Measurements from ENCODE around the gene HTR1E.
A peak's percentile ranks its signal among the peaks of the same experiment; 100 is the strongest.
"Not testable (repeated sequence)": the region's sequence is repeated elsewhere in the genome, so short reads cannot be mapped to it uniquely, and the experiment has no call there.

HTR1E gene

GRCh38 chr6:86937219-86938079 is at the start of gene HTR1E:
Gene HTR1E, plus strand, starts transcription at chr6:86937528. Its CDS starts 77,807 bp downstream, at chr6:87015335.
- in situ Hi-C loops (cut with HindIII; ENCODE audit: low pct_ligation_motif_present, low pct_unique_long_range_greater_than_20kb, low sequenced_read_pairs), result no loop called here
- DNase-seq, result peak; percentile 15

GRCh38 chr6:86888301-86888700 is 49.0 kb upstream of the HTR1E start:
- in situ Hi-C loops (cut with HindIII; ENCODE audit: low pct_ligation_motif_present, low pct_unique_long_range_greater_than_20kb, low sequenced_read_pairs), result no loop called here
- no peak for DNase-seq

GRCh38 chr6:86897265-86897664 is 40.1 kb upstream of the HTR1E start:
- DNase-seq; in situ Hi-C loops (cut with HindIII; ENCODE audit: low pct_ligation_motif_present, low pct_unique_long_range_greater_than_20kb, low sequenced_read_pairs): not testable (repeated sequence)

GRCh38 chr6:86913795-86914194 is 23.5 kb upstream of the HTR1E start:
- no peak for DNase-seq
- in situ Hi-C loops (cut with HindIII; ENCODE audit: low pct_ligation_motif_present, low pct_unique_long_range_greater_than_20kb, low sequenced_read_pairs), result no loop called here

GRCh38 chr6:86916393-86916792 is 20.9 kb upstream of the HTR1E start:
- no peak for DNase-seq
- in situ Hi-C loops (cut with HindIII; ENCODE audit: low pct_ligation_motif_present, low pct_unique_long_range_greater_than_20kb, low sequenced_read_pairs), result no loop called here

- in situ Hi-C loops (cut with HindIII; ENCODE audit: low pct_ligation_motif_present, low pct_unique_long_range_greater_than_20kb, low sequenced_read_pairs); DNase-seq: not testable (repeated sequence)
Measured at GRCh38 chr6:86927138-86927537, 10.2 kb upstream of the HTR1E start.

GRCh38 chr6:86927859-86928258 is 9.5 kb upstream of the HTR1E start:
- in situ Hi-C loops (cut with HindIII; ENCODE audit: low pct_ligation_motif_present, low pct_unique_long_range_greater_than_20kb, low sequenced_read_pairs); DNase-seq: not testable (repeated sequence)

- in situ Hi-C loops (cut with HindIII; ENCODE audit: low pct_ligation_motif_present, low pct_unique_long_range_greater_than_20kb, low sequenced_read_pairs), result no loop called here
- DNase-seq, result no peak
Measured at GRCh38 chr6:86934365-86934764, 3.0 kb upstream of the HTR1E start.

- no peak for DNase-seq
- in situ Hi-C loops (cut with HindIII; ENCODE audit: low pct_ligation_motif_present, low pct_unique_long_range_greater_than_20kb, low sequenced_read_pairs), result no loop called here
Measured at GRCh38 chr6:86936834-86937218, 502 bp upstream of the HTR1E start.

- no peak for DNase-seq
- in situ Hi-C loops (cut with HindIII; ENCODE audit: low pct_ligation_motif_present, low pct_unique_long_range_greater_than_20kb, low sequenced_read_pairs), result no loop called here
Measured at GRCh38 chr6:86938814-86939213, 1.5 kb downstream of the HTR1E start.

GRCh38 chr6:86941461-86941860 is 4.1 kb downstream of the HTR1E start:
- in situ Hi-C loops (cut with HindIII; ENCODE audit: low pct_ligation_motif_present, low pct_unique_long_range_greater_than_20kb, low sequenced_read_pairs), result no loop called here

GRCh38 chr6:86942769-86943516 is 5.6 kb downstream of the HTR1E start:
- in situ Hi-C loops (cut with HindIII; ENCODE audit: low pct_ligation_motif_present, low pct_unique_long_range_greater_than_20kb, low sequenced_read_pairs), result no loop called here
- no peak for DNase-seq

More at GRCh38 chr6:86941461-86941860, 4.1 kb downstream of the HTR1E start:
- DNase-seq, result no peak

GRCh38 chr6:86943819-86944407 is 6.6 kb downstream of the HTR1E start:
- DNase-seq, result no peak
- in situ Hi-C loops (cut with HindIII; ENCODE audit: low pct_ligation_motif_present, low pct_unique_long_range_greater_than_20kb, low sequenced_read_pairs), result no loop called here

- DNase-seq, result no peak
- in situ Hi-C loops (cut with HindIII; ENCODE audit: low pct_ligation_motif_present, low pct_unique_long_range_greater_than_20kb, low sequenced_read_pairs), result no loop called here
Measured at GRCh38 chr6:86949771-86950170, 12.4 kb downstream of the HTR1E start.

GRCh38 chr6:86952991-86953390 is 15.7 kb downstream of the HTR1E start:
- in situ Hi-C loops (cut with HindIII; ENCODE audit: low pct_ligation_motif_present, low pct_unique_long_range_greater_than_20kb, low sequenced_read_pairs), result no loop called here
- DNase-seq, result no peak

GRCh38 chr6:86959656-86960055 is 22.3 kb downstream of the HTR1E start:
- in situ Hi-C loops (cut with HindIII; ENCODE audit: low pct_ligation_motif_present, low pct_unique_long_range_greater_than_20kb, low sequenced_read_pairs), result no loop called here
- no peak for DNase-seq

GRCh38 chr6:86961455-86962200 is 24.3 kb downstream of the HTR1E start:
- no peak for DNase-seq
- in situ Hi-C loops (cut with HindIII; ENCODE audit: low pct_ligation_motif_present, low pct_unique_long_range_greater_than_20kb, low sequenced_read_pairs), result no loop called here

GRCh38 chr6:86963352-86963751 is 26.0 kb downstream of the HTR1E start:
- DNase-seq, result no peak
- in situ Hi-C loops (cut with HindIII; ENCODE audit: low pct_ligation_motif_present, low pct_unique_long_range_greater_than_20kb, low sequenced_read_pairs), result no loop called here

All from ACHN (cell line).